Activated CD8-positive, alpha-beta T cell treated with anti-CD3 and anti-CD28 coated beads for 36 hours (primary cell): ENCODE results near the gene RRAGC. TPM values are rescaled to one million over a fixed set of nuclear protein-coding genes. Genes with fewer than 3 reads are reported as not detected.
A peak's percentile ranks its signal among the peaks of the same experiment; 100 is the strongest.
"Not testable (repeated sequence)": the region's sequence is repeated elsewhere in the genome, so short reads cannot be mapped to it uniquely, and the experiment has no call there.

Experiments
- ATAC-seq: fragments of 200-7000 bp; cut with Tn5 transposase; one replicate; pipeline ENCODE4 v1.10.0; 2021; ENCODE audit warnings: mild to moderate bottlenecking, moderate library complexity
- CTCF ChIA-PET: fragments of 350-600 bp; sonication (Branson Sonifier 250); formaldehyde crosslinking; loops from one replicate; lab custom pipeline; 2021; ENCODE audit warnings: antibody characterized with exemption; lab: Charles Lee
- POLR2A ChIA-PET: fragments of 350-600 bp; sonication (Branson Sonifier 250); formaldehyde crosslinking; loops from one replicate; lab custom pipeline; 2021; ENCODE audit warnings: antibody characterized with exemption; lab: Charles Lee
- DNase-seq: peaks from one replicate; pipeline ENCODE4 v3.0.0-alpha.2; 2020
- H3K27ac Mint-ChIP-seq: one replicate; pipeline ENCODE4 v1.8.0; 2021; ENCODE audit warnings: mild to moderate bottlenecking, mixed read lengths
- H3K27me3 Mint-ChIP-seq: one replicate; pipeline ENCODE4 v1.8.0; 2021; ENCODE audit warnings: mixed read lengths
- H3K36me3 Mint-ChIP-seq: one replicate; pipeline ENCODE4 v1.8.0; 2021; ENCODE audit warnings: low read depth, mixed read lengths
- H3K4me1 Mint-ChIP-seq: one replicate; pipeline ENCODE4 v1.8.0; 2021; ENCODE audit warnings: low read depth, mixed read lengths
- H3K4me3 Mint-ChIP-seq: one replicate; pipeline ENCODE4 v1.8.0; 2021; ENCODE audit warnings: mild to moderate bottlenecking, moderate library complexity, mixed read lengths
- H3K9me3 Mint-ChIP-seq: one replicate; pipeline ENCODE4 v1.8.0; 2021; ENCODE audit warnings: mixed read lengths
- intact Hi-C: fragments of 100-400 bp; cut with micrococcal nuclease; formaldehyde crosslinking; loops from one replicate; pipeline ENCODE4 v1.10.0; 2022
- total RNA-seq, 2 experiments: library from RNA; stranded (reverse); gene quantifications; one replicate each; pipeline ENCODE4 v1.2.3, GENCODE V29; 2021
- TF ChIP-seq, protein P1 (sequence below): fragments of 200-600 bp; IDR thresholded peaks from one replicate; pipeline ENCODE4 v1.8.0; 2022; ENCODE audit warnings: antibody characterized with exemption, mild to moderate bottlenecking

Gene RRAGC
- total RNA-seq, 2 experiments from 2014 or later: 8.2 to 9.1 TPM

DNA sequence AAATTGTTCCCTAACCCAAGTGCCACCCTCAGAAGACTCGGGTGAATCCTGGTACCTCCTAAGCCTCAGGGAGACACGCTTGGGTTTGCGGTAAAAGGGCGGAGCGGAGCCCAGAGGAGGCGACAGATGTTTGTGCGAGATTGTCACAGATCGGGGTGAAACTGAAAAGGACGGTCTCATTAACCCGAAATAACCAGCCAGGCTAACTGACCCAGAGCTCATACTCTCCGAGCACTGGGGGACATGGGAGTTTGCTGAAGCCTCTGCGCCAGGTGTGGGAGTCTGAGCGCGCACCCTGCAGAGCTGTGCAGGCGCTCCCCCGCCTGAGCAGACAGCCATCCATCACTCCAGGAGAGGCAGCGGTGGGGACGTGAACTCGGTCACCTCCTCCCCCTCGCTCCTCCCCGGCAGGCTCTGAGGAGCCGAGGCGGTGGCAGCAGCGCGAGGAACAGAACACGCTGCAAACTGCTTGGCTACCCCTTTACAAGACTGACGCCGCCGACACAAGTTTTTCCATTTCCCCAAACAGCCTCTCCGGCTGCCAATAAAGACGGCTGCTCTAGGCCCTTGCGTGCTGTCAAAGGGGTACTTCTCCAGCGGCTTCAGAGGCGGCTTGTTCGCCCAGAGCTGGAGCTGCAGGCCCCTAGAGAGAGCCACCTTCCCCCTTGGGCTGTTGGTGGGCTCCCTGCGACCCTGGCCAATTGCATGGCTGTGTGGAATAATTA is 43.5 kb downstream of the RRAGC start:
- CTCF ChIA-PET: no interaction called here
- intact Hi-C loops: no loop called here
- H3K4me1 Mint-ChIP-seq: peaks cover 7% of the 10 kb centered on the region
- ATAC-seq (peak; percentile 76), DNase-seq (peak; percentile 42)
- H3K4me3 Mint-ChIP-seq: no peak overlapping the region
- H3K36me3 Mint-ChIP-seq: no peaks in the 10 kb centered on the region
- H3K27ac Mint-ChIP-seq: no peak overlapping the region
- POLR2A ChIA-PET: no interaction called here
- H3K27me3 Mint-ChIP-seq: peaks cover 64% of the 10 kb centered on the region
- no peaks in the 10 kb centered on the region for H3K9me3 Mint-ChIP-seq
- TF ChIP-seq, protein P1, sequence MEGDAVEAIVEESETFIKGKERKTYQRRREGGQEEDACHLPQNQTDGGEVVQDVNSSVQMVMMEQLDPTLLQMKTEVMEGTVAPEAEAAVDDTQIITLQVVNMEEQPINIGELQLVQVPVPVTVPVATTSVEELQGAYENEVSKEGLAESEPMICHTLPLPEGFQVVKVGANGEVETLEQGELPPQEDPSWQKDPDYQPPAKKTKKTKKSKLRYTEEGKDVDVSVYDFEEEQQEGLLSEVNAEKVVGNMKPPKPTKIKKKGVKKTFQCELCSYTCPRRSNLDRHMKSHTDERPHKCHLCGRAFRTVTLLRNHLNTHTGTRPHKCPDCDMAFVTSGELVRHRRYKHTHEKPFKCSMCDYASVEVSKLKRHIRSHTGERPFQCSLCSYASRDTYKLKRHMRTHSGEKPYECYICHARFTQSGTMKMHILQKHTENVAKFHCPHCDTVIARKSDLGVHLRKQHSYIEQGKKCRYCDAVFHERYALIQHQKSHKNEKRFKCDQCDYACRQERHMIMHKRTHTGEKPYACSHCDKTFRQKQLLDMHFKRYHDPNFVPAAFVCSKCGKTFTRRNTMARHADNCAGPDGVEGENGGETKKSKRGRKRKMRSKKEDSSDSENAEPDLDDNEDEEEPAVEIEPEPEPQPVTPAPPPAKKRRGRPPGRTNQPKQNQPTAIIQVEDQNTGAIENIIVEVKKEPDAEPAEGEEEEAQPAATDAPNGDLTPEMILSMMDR: no peak

DNA sequence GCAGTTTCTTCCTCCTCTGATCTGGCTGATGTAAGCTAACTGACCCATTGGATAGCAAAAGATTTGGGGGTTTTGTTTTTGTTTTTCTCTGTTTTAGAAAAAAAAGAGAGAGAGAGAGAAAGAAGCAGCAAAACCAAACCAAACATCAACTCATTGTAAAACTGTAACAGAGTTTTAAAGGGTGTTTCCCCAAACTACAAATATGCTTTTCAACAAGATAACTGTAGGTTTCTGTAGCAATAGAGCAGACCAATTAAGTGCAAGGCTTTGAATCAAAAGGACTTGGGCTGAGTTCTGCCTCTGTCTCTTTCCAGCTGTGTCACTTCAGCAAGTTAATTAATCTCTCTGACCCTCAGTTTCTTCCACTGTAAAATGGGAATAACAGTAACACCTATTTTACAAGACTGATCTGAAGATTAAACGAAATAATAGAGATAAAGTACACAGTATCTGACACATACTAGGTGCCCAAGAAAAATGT is 44.5 kb downstream of the RRAGC start:
- ChIA-PET CTCF (no interaction called here), POLR2A (no interaction called here)
- H3K4me1 Mint-ChIP-seq: peaks cover 7% of the 10 kb centered on the region
- intact Hi-C loops: no loop called here
- no peak for ATAC-seq
- TF ChIP-seq, protein P1: no peak
- no peak overlapping the region for H3K27ac Mint-ChIP-seq
- H3K9me3 Mint-ChIP-seq: no peaks in the 10 kb centered on the region
- peaks cover 64% of the 10 kb centered on the region for H3K27me3 Mint-ChIP-seq
- H3K4me3 Mint-ChIP-seq: no peak overlapping the region
- H3K36me3 Mint-ChIP-seq: no peaks in the 10 kb centered on the region
- no peak for DNase-seq

DNA sequence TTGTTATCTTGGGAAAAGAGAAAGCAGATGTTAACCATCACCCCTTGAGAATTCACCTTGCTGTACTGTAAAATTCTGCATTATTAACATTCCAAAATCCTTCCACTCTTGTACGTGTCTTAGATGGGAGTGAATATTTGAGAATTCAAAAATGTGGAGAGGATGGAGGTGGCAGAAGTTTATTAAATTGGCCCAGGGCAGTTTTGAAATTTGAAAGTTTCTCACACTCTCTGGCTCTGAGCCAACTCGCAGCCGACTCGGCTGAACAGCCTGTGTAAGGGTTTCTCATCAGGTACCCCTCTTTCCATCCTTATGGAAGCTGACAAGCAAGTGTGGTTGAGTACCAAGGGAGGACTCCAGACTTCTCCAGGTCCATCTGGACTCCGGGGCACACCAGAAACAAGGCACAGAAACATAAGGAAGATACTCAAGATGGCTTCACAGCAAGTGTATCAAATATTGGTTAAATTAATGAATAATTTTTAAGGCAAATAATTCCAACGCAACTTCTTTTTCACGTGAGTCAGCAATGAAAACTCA is 45.1 kb downstream of the RRAGC start:
- Mint-ChIP-seq H3K4me1 (peaks cover 7% of the 10 kb centered on the region), H3K9me3 (no peaks in the 10 kb centered on the region), H3K4me3 (no peak overlapping the region), H3K27me3 (peaks cover 61% of the 10 kb centered on the region), H3K36me3 (no peaks in the 10 kb centered on the region), H3K27ac (no peak overlapping the region)
- ATAC-seq (no peak), DNase-seq (no peak)
- intact Hi-C loops: no loop called here
- ChIA-PET POLR2A (no interaction called here), CTCF (no interaction called here)
- TF ChIP-seq, protein P1: no peak

DNA sequence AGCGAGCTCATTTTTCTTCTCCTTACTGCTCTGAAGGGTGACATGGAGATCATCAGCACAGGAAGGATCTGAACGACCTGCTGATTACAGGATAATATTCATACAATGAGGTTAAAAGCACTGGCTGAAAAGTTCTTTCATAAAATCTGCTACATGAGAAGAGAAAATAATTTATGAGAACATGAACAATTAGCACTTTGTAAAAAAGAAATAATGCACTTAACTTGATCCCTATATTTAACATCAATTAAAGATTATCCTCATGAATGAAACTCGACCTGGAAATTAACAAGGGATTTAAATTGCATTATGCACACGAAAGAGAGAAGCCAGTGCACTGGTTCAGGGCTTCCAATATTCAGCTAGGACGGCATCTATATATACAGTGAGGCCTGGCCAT is 46.6 kb downstream of the RRAGC start:
- CTCF ChIA-PET: interaction anchor here (0.6 kb wide), 1 partner anchor 32 kb away, joined by 3 read pairs; no protein-coding TSS in a partner anchor
- Mint-ChIP-seq H3K9me3 (no peaks in the 10 kb centered on the region), H3K36me3 (no peaks in the 10 kb centered on the region), H3K4me1 (peaks cover 7% of the 10 kb centered on the region), H3K4me3 (no peak overlapping the region), H3K27ac (no peak overlapping the region), H3K27me3 (peaks cover 59% of the 10 kb centered on the region)
- ATAC-seq (no peak), DNase-seq (no peak)
- intact Hi-C loops: no loop called here
- TF ChIP-seq, protein P1: no peak
- POLR2A ChIA-PET: no interaction called here

DNA sequence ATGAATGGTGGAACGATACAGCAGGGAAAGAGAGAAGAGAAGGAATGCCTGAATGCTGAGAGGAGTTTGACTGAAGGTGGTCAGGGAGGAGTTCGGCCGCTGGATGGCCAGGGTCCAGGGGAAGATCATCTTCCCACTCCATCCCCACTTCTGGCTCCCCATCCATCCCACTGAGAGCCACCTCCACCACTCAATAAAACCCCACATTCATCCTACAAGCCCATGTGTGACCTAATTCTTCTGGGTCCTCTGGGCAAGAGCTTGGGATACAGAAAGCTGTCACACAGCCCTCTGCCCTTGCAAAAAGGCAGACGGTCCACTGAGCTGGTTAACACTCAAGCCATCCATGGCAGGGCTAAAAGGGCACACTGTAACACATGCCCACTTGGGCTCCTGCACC is 48.1 kb downstream of the RRAGC start:
- H3K36me3 Mint-ChIP-seq, CTCF ChIA-PET, H3K27ac Mint-ChIP-seq, ATAC-seq, POLR2A ChIA-PET, DNase-seq, intact Hi-C loops, H3K4me1 Mint-ChIP-seq, H3K4me3 Mint-ChIP-seq, H3K9me3 Mint-ChIP-seq: not testable (repeated sequence)
- peaks cover 57% of the 10 kb centered on the region for H3K27me3 Mint-ChIP-seq
